OCI-LY1 (cell line): ENCODE data around the gene POLR2E.

Source experiments
- H2AFZ ChIP-seq: fragments of 200-600 bp; sonication (generic), shearing (Covaris generic); 2 replicates; pipeline ENCODE4 v1.6.0; 2014; ENCODE audit warnings: antibody characterized with exemption, mild to moderate bottlenecking, low read length
- H3F3A ChIP-seq: fragments of 200-600 bp; sonication (generic), shearing (Covaris generic); 2 replicates; pipeline ENCODE4 v1.6.0; 2014; ENCODE audit warnings: mild to moderate bottlenecking, antibody characterized with exemption, low read length, moderate library complexity; ENCODE audit not compliant: insufficient read depth
- H3K27ac ChIP-seq: fragments of 200-600 bp; sonication (generic); 2 replicates; pipeline ENCODE4 v1.5.1; 2014; ENCODE audit warnings: low read length, mixed run types, mild to moderate bottlenecking, low read depth; ENCODE audit not compliant: poor library complexity, severe bottlenecking
- H3K27me3 ChIP-seq: fragments of 200-600 bp; sonication (generic); 2 replicates; pipeline ENCODE4 v1.6.0; 2014; ENCODE audit warnings: antibody characterized with exemption, mild to moderate bottlenecking, low read length, moderate library complexity; ENCODE audit not compliant: insufficient read depth
- H3K36me3 ChIP-seq: fragments of 200-600 bp; sonication (generic); 2 replicates; pipeline ENCODE4 v1.6.1; 2014; ENCODE audit warnings: mild to moderate bottlenecking, antibody characterized with exemption, low read length, moderate library complexity, mixed read lengths; ENCODE audit not compliant: insufficient read depth
- H3K4me1 ChIP-seq: fragments of 200-600 bp; sonication (generic); 2 replicates; pipeline ENCODE4 v1.5.1; 2014; ENCODE audit warnings: mild to moderate bottlenecking, low read length, moderate library complexity; ENCODE audit not compliant: insufficient read depth, severe bottlenecking
- H3K4me2 ChIP-seq: fragments of 200-600 bp; sonication (generic), shearing (Covaris generic); 2 replicates; pipeline ENCODE4 v1.6.1; 2014; ENCODE audit warnings: low read length
- H3K4me3 ChIP-seq: fragments of 200-600 bp; sonication (generic); 2 replicates; pipeline ENCODE4 v1.5.1; 2014; ENCODE audit warnings: low read length, low read depth, mild to moderate bottlenecking, mixed read lengths; ENCODE audit not compliant: poor library complexity, severe bottlenecking
- H3K79me2 ChIP-seq: fragments of 200-600 bp; shearing (Covaris generic); 2 replicates; pipeline ENCODE4 v1.6.1; 2016; ENCODE audit warnings: mixed run types, low read length, mixed read lengths; ENCODE audit not compliant: insufficient read depth
- H3K9ac ChIP-seq: fragments of 200-600 bp; sonication (generic), shearing (Covaris generic); 2 replicates; pipeline ENCODE4 v1.6.1; 2014; ENCODE audit warnings: mild to moderate bottlenecking, low read length, mixed read lengths
- H3K9me2 ChIP-seq: fragments of 200-600 bp; sonication (generic), shearing (Covaris generic); 2 replicates; pipeline ENCODE4 v1.6.1; 2014; ENCODE audit warnings: low read depth, mild to moderate bottlenecking, low read length, mixed read lengths
- H3K9me3 ChIP-seq: fragments of 200-600 bp; shearing (Covaris generic); 2 replicates; pipeline ENCODE4 v1.6.1; 2014; ENCODE audit warnings: low read length, mixed read lengths
- H4K20me1 ChIP-seq: fragments of 200-600 bp; sonication (generic), shearing (Covaris generic); 2 replicates; pipeline ENCODE4 v1.6.0; 2016; ENCODE audit warnings: mild to moderate bottlenecking, low read length; ENCODE audit not compliant: insufficient read depth
- EZH2 ChIP-seq: fragments of 200-600 bp; sonication (generic), shearing (Covaris generic); IDR thresholded peaks from 2 replicates; pipeline ENCODE4 v1.8.0; 2017; ENCODE audit warnings: borderline replicate concordance, mixed run types, mild to moderate bottlenecking, antibody characterized with exemption, low read length, moderate library complexity, mixed read lengths
- TF ChIP-seq, protein P1 (sequence below): fragments of 200-600 bp; sonication (generic), shearing (Covaris generic); IDR thresholded peaks from 2 replicates; pipeline ENCODE4 v1.5.1; 2017; ENCODE audit warnings: mild to moderate bottlenecking, antibody characterized with exemption, low read length, moderate library complexity, mixed read lengths

POLR2E gene

DNA sequence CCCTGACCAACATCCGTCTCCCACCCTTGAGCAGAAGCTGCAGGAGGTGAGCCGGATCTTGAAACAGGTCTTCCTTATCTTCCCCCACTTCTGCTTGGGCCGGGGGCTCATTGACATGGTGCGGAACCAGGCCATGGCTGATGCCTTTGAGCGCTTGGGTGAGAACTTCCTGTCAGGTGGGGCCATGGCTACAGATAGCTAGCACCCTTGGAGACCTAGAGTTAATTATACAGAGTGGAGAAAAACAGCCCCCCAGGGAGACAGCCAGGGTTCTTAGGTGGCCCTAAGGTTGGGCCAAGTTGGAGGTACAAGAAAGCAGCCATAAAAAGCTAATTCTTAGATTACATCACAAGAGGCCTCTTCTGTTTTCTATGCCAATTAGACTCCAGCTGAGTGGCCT, 37.1 kb downstream of the POLR2E start:
- no peaks in the 10 kb centered on the region for H3K9me3 ChIP-seq

DNA sequence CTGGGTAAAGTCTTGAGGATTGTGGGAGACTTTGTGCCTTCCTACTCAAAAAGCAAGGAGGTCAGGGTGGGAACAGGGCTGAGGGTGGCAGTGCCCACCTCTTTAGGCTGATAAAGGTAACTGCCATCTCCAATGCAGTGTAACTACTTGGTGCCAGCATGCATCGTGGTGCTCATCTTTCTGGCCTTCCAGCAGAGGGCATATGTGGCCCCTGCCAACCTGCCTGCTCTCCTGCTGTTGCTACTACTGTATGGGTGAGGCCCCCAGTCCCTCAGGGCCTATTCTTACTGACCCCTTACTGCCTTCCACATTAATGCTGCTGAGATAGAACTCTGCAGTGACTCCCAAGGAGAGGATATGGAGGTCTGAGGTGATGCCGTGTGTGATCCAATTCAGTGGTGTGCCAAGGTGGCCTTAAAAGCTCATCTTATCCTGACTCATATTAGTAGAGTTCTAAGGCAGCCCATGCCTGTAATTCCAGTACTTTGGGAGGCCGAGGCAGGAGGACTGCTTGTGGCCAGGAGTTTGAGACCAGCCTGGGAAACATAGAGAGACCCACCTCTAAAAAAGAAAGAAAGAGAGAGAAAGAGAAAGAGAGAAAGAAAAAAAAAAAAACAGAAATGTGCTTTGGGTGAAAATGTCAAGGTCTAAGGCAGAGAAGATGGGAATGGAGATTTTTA, 37.9 kb downstream of the POLR2E start:
- no peaks in the 10 kb centered on the region for H4K20me1 ChIP-seq
- no peaks in the 10 kb centered on the region for H3K9me2 ChIP-seq
- no peaks in the 10 kb centered on the region for H3K27me3 ChIP-seq
- H2AFZ ChIP-seq: no peak overlapping the region
- no peaks in the 10 kb centered on the region for H3F3A ChIP-seq
- H3K4me1 ChIP-seq: peaks cover 4% of the 10 kb centered on the region
- no peak overlapping the region for H3K9ac ChIP-seq
- no peak overlapping the region for H3K27ac ChIP-seq
- H3K4me3 ChIP-seq: no peak overlapping the region
- no peak for TF ChIP-seq EZH2
- TF ChIP-seq, protein P1, sequence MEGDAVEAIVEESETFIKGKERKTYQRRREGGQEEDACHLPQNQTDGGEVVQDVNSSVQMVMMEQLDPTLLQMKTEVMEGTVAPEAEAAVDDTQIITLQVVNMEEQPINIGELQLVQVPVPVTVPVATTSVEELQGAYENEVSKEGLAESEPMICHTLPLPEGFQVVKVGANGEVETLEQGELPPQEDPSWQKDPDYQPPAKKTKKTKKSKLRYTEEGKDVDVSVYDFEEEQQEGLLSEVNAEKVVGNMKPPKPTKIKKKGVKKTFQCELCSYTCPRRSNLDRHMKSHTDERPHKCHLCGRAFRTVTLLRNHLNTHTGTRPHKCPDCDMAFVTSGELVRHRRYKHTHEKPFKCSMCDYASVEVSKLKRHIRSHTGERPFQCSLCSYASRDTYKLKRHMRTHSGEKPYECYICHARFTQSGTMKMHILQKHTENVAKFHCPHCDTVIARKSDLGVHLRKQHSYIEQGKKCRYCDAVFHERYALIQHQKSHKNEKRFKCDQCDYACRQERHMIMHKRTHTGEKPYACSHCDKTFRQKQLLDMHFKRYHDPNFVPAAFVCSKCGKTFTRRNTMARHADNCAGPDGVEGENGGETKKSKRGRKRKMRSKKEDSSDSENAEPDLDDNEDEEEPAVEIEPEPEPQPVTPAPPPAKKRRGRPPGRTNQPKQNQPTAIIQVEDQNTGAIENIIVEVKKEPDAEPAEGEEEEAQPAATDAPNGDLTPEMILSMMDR: peak; percentile 49; the same call in 1 of the 2 replicates
- no peak overlapping the region for H3K4me2 ChIP-seq
- H3K79me2 ChIP-seq: no peaks in the 10 kb centered on the region
- H3K9me3 ChIP-seq: no peaks in the 10 kb centered on the region
- peaks cover 50% of the 10 kb centered on the region; the same call in 1 of the 2 replicates for H3K36me3 ChIP-seq

More for the DNA sequence above, 37.1 kb downstream of the POLR2E start:
- Histone ChIP-seq H3K4me3 (no peak overlapping the region), H3K27ac (peak overlapping the region; percentile 26), H3K9ac (no peak overlapping the region), H3K4me1 (peaks cover 4% of the 10 kb centered on the region), H2AFZ (no peak overlapping the region), H3K27me3 (no peaks in the 10 kb centered on the region), H3K36me3 (peaks cover 51% of the 10 kb centered on the region; the same call in 1 of the 2 replicates), H4K20me1 (no peaks in the 10 kb centered on the region), H3F3A (no peaks in the 10 kb centered on the region), H3K9me2 (no peaks in the 10 kb centered on the region), H3K4me2 (no peak overlapping the region), H3K79me2 (no peaks in the 10 kb centered on the region)
- TF ChIP-seq EZH2: no peak
- TF ChIP-seq, protein P1: no peak

DNA sequence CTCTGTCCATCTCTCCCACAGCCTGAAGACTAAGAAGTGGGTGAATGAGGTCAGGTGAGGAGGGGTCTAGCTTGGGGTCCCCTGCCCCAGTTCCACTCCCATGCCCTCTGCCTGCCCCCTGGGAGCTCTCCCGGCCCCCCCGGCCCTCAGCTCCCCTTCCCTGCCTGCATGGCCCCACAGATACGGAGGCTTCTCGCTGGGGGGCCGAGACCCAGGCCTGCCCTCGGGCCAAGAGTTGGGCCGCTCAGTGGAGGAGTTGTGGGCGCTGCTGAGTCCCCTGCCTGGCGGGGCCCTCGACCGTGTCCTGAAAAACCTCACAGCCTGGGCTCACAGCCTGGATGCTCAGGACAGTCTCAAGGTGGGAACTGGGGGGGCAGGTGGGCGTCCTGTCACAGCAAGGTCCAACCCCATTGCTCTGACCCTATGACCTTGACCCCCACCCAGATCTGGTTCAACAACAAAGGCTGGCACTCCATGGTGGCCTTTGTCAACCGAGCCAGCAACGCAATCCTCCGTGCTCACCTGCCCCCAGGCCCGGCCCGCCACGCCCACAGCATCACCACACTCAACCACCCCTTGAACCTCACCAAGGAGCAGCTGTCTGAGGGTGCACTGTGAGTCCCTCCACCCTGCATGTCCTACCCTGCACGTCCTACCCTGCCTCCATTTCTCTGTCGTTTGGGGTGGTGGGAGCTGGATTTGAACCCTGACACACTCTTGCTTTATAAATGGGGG, 39.1 kb downstream of the POLR2E start:
- no peaks in the 10 kb centered on the region for H3K27me3 ChIP-seq
- peaks cover 4% of the 10 kb centered on the region for H3K4me1 ChIP-seq
- H3K27ac ChIP-seq: no peak overlapping the region
- no peaks in the 10 kb centered on the region for H3K9me2 ChIP-seq
- H3K9me3 ChIP-seq: no peaks in the 10 kb centered on the region
- no peak overlapping the region for H3K4me3 ChIP-seq
- no peaks in the 10 kb centered on the region for H4K20me1 ChIP-seq
- no peaks in the 10 kb centered on the region for H3F3A ChIP-seq
- H3K79me2 ChIP-seq: no peaks in the 10 kb centered on the region
- no peak for TF ChIP-seq EZH2
- TF ChIP-seq, protein P1: no peak
- H3K9ac ChIP-seq: no peak overlapping the region
- peaks cover 43% of the 10 kb centered on the region; the same call in 1 of the 2 replicates for H3K36me3 ChIP-seq
- no peak overlapping the region for H2AFZ ChIP-seq
- no peak overlapping the region for H3K4me2 ChIP-seq
